ENCODE data around the gene DERL3.

- TF ChIP-seq CTCF (IDR thresholded peaks at IDR 0.05) = peak; percentile 8
- TF ChIP-seq EZH2 (IDR thresholded peaks at IDR 0.05; ENCODE audit: borderline replicate concordance, insufficient read depth, low read depth, low read length, poor library complexity, severe bottlenecking) = no peak
Measured at GRCh38 chr22:23857606-23858483, 19.0 kb upstream of the DERL3 start, which contains the start of gene SLC2A11.

Data from B cell (primary cell).